C4-2B (cell line): ENCODE results near the gene ZNF3.
A peak's percentile ranks its signal among the peaks of the same experiment; 100 is the strongest.

Source experiments
- H3K27ac ChIP-seq: fragments of 450-650 bp; 2 replicates; pipeline ENCODE4 v1.5.1; 2017
- CTCF ChIP-seq: fragments of 450-650 bp; conservative IDR thresholded peaks from 2 replicates; pipeline ENCODE4 v1.5.1; 2017; ENCODE audit warnings: mild to moderate bottlenecking
- ZFX ChIP-seq: fragments of 450-650 bp; IDR thresholded peaks from 2 replicates; pipeline ENCODE4 v1.6.1; 2017

Gene ZNF3

GRCh38 chr7:100044718-100045117 lies 36.8 kb downstream of the ZNF3 start:
- no peak for TF ChIP-seq ZFX
- peak; percentile 50 for TF ChIP-seq CTCF
- no peak overlapping the region for H3K27ac ChIP-seq

GRCh38 chr7:100040575-100040974 lies 40.9 kb downstream of the ZNF3 start:
- TF ChIP-seq ZFX (no peak), CTCF (no peak)
- no peak overlapping the region for H3K27ac ChIP-seq

GRCh38 chr7:100038326-100038725 lies 43.2 kb downstream of the ZNF3 start:
- no peak overlapping the region for H3K27ac ChIP-seq
- no peak for TF ChIP-seq CTCF
- no peak for TF ChIP-seq ZFX

- TF ChIP-seq CTCF (no peak), ZFX (no peak)
- H3K27ac ChIP-seq: no peak overlapping the region
These were observed 45.6 kb downstream of the ZNF3 start for GRCh38 chr7:100035876-100036275.

GRCh38 chr7:100034871-100035510 lies 46.5 kb downstream of the ZNF3 start:
- no peak overlapping the region for H3K27ac ChIP-seq
- TF ChIP-seq CTCF (no peak), ZFX (no peak)

GRCh38 chr7:100033526-100033925 lies 48.0 kb downstream of the ZNF3 start:
- H3K27ac ChIP-seq: no peak overlapping the region
- TF ChIP-seq ZFX: no peak
- TF ChIP-seq CTCF: no peak

- TF ChIP-seq ZFX (no peak), CTCF (no peak)
- no peak overlapping the region for H3K27ac ChIP-seq
These were observed 51.9 kb downstream of the ZNF3 start for GRCh38 chr7:100029596-100029995.
